Endothelial cell of umbilical vein (primary cell): ENCODE data around the gene RUNDC3A. TPM values are rescaled to one million over a fixed set of nuclear protein-coding genes. Genes with fewer than 3 reads are reported as not detected.

Experiments used
- BruUV-seq: library from RNA; stranded (reverse); fragments of 400-500 nt; replicated peaks from 2 replicates; lab custom pipeline; 2021; lab: Mats Ljungman, UMichigan
- CTCF ChIA-PET: fragments of 300-600, 350-600 bp; sonication (Branson Sonifier 250); formaldehyde crosslinking; loops from one replicate; lab custom pipeline; 2021; ENCODE audit warnings: antibody characterized with exemption, inconsistent platforms; lab: Charles Lee
- POLR2A ChIA-PET: fragments of 300-600, 350-600 bp; sonication (Branson Sonifier 250); formaldehyde crosslinking; loops from one replicate; lab custom pipeline; 2021; ENCODE audit warnings: antibody characterized with exemption, inconsistent platforms; lab: Charles Lee
- DNase-seq: peaks from one replicate; pipeline ENCODE4 v3.0.0-alpha.2; 2011; ENCODE audit warnings: low read depth, low spot score
- FAIRE-seq: peaks from 2 replicates; lab custom pipeline; 2011; peaks lifted over from hg19 to GRCh38; lab: Jason Lieb, UNC
- H2AFZ ChIP-seq: 2 replicates; pipeline ENCODE4 v1.6.0; 2012; ENCODE audit warnings: low read depth, low read length, control low read depth, inconsistent platforms
- H3K27ac ChIP-seq: 2 replicates; pipeline ENCODE4 v1.5.1; 2011; ENCODE audit warnings: low read depth, mild to moderate bottlenecking, control low read depth, low read length, moderate library complexity; ENCODE audit not compliant: insufficient read depth
- H3K27me3 ChIP-seq, 2 experiments: 2 replicates each; pipeline versions ENCODE4 v1.6.0 to v1.6.1; 2011; ENCODE audit warnings: low read length in 2 of 2, mixed read lengths in 1 of 2; ENCODE audit not compliant: control insufficient read depth in 2 of 2, insufficient read depth in 2 of 2
- H3K36me3 ChIP-seq, 2 experiments: 2 replicates in 1 of 2; 3 replicates in 1 of 2; pipeline ENCODE4 v1.5.1; 2011; ENCODE audit warnings: low read length in 2 of 2, mild to moderate bottlenecking in 1 of 2, moderate library complexity in 1 of 2; ENCODE audit not compliant: control insufficient read depth in 2 of 2, insufficient read depth in 2 of 2; ENCODE audit errors: extremely low read depth in 1 of 2
- H3K4me1 ChIP-seq: 3 replicates; pipeline ENCODE4 v1.5.1; 2011; ENCODE audit warnings: mild to moderate bottlenecking, low read length; ENCODE audit not compliant: control insufficient read depth, insufficient read depth; ENCODE audit errors: extremely low read depth
- H3K4me2 ChIP-seq: 2 replicates; pipeline ENCODE4 v1.6.1; 2011; ENCODE audit warnings: low read length, control low read depth, mixed read lengths; ENCODE audit not compliant: insufficient read depth
- H3K4me3 ChIP-seq, 3 experiments: fragments of 200-600 bp in 1 of 3; sonication (generic), shearing (Covaris generic) in 1 of 3; replicated peaks in 1 of 3; 2 replicates each; pipeline ENCODE4 v1.5.1; 2011 to 2016; ENCODE audit warnings: control low read depth in 3 of 3, low read length in 3 of 3, mild to moderate bottlenecking in 2 of 3, inconsistent platforms in 1 of 3, low read depth in 1 of 3, moderate library complexity in 1 of 3; ENCODE audit not compliant: insufficient read depth in 1 of 3
- H3K79me2 ChIP-seq: 2 replicates; pipeline ENCODE4 v1.6.0; 2012; ENCODE audit warnings: low read length, inconsistent platforms; ENCODE audit not compliant: control insufficient read depth, insufficient read depth
- H3K9ac ChIP-seq: replicated peaks from 2 replicates; pipeline ENCODE3; 2011; ENCODE audit warnings: low read length, control low read depth; ENCODE audit not compliant: insufficient read depth; ENCODE audit errors: extremely low read depth
- H3K9me1 ChIP-seq: replicated peaks from 3 replicates; pipeline ENCODE4 v1.6.0; 2011; ENCODE audit warnings: mild to moderate bottlenecking, low read length; ENCODE audit not compliant: control insufficient read depth, insufficient read depth; ENCODE audit errors: extremely low read depth
- H3K9me3 ChIP-seq: replicated peaks from 2 replicates; pipeline ENCODE4 v1.5.1; 2012; ENCODE audit warnings: low read length, inconsistent platforms; ENCODE audit not compliant: control insufficient read depth, insufficient read depth
- H4K20me1 ChIP-seq: replicated peaks from 2 replicates; pipeline ENCODE3; 2011; ENCODE audit warnings: mild to moderate bottlenecking, low read length; ENCODE audit not compliant: control insufficient read depth, insufficient read depth; ENCODE audit errors: extremely low read depth
- FOS ChIP-seq: IDR thresholded peaks from 2 replicates; pipeline ENCODE4 v1.6.1; 2011; ENCODE audit warnings: mild to moderate bottlenecking, low read length, moderate library complexity, borderline replicate concordance; ENCODE audit not compliant: insufficient read depth
- GATA2 ChIP-seq: IDR thresholded peaks from 2 replicates; pipeline ENCODE4 v1.7.0; 2011; ENCODE audit warnings: low read depth, mild to moderate bottlenecking, moderate library complexity, mixed read lengths, low read length; ENCODE audit not compliant: insufficient read length, insufficient read depth
- JUN ChIP-seq: IDR thresholded peaks from 2 replicates; pipeline ENCODE4 v1.6.1; 2011; ENCODE audit warnings: borderline replicate concordance, low read depth; ENCODE audit not compliant: insufficient read length, insufficient read depth
- MYC ChIP-seq: IDR thresholded peaks from one replicate; pipeline ENCODE4 v1.6.1; 2011; ENCODE audit warnings: mild to moderate bottlenecking, low read depth, low read length
- POLR2AphosphoS5 ChIP-seq: IDR thresholded peaks from 2 replicates; pipeline ENCODE4 v1.6.1; 2012; ENCODE audit warnings: low read depth, mild to moderate bottlenecking, control low read depth, low read length, moderate library complexity; ENCODE audit not compliant: insufficient read depth
- dilution Hi-C: fragments of 300-500 bp; cut with MboI; formaldehyde crosslinking; loops from one replicate; pipeline ENCODE4 v1.15.0; 2019; ENCODE audit warnings: low sequenced_read_pairs; ENCODE audit not compliant: extremely low pct_ligation_motif_present
- intact Hi-C: fragments of 100-400 bp; cut with micrococcal nuclease; formaldehyde crosslinking; loops from one replicate; pipeline ENCODE4 v1.10.0; 2022
- polyA plus RNA-seq, 4 experiments: library from polyadenylated mRNA; depleted of rRNA in 3 of 4; stranded (reverse) in 3 of 4; unstranded in 1 of 4; fragments of >200 nt; gene quantifications; 2 replicates each; pipeline versions ENCODE4 v1.2.1 to v1.2.3, GENCODE V29; 2011 to 2012; ENCODE audit warnings: missing spikeins in 1 of 4
- total RNA-seq: library from RNA; stranded (reverse); gene quantifications from 2 replicates; pipeline ENCODE4 v1.2.3, GENCODE V29; 2021
- TF ChIP-seq, protein P1 (sequence below), 2 donors: IDR thresholded peaks; 1 replicate in 1 of 2; 2 replicates in 1 of 2; pipeline ENCODE4 v1.5.1; 2011; ENCODE audit warnings: low read length in 2 of 2, mild to moderate bottlenecking in 2 of 2, moderate library complexity in 2 of 2, control low read depth in 1 of 2, inconsistent platforms in 1 of 2, low read depth in 1 of 2; ENCODE audit not compliant: insufficient read depth in 1 of 2; ENCODE audit errors: extremely low read depth in 1 of 2

Gene RUNDC3A
- total and polyA plus RNA-seq, 2 donors (not counting 3 experiments of a cell fraction or from before 2014, with no cell fraction given), result 0.12 TPM; not detected in 1

DNA sequence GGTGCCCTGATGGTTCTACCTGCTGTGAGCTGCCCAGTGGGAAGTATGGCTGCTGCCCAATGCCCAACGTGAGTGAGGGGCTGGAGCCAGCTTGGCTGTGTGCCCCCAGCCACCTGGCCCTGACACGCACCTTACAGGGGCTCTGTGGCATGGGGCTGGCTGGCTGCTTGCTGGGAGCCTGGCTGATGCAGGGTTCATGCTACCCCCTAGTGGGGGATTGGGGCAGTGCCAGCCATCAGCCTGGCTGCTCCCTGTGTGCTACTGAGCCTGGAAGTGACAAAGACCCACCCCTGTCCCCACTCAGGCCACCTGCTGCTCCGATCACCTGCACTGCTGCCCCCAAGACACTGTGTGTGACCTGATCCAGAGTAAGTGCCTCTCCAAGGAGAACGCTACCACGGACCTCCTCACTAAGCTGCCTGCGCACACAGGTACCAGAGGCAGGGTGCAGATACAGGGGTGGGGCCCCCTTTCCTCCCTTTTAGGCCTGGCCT, 42.4 kb downstream of the RUNDC3A start:
- Histone ChIP-seq H3K4me1 (no peaks in the 10 kb centered on the region), H3K4me3 (no peak overlapping the region), H3K9me3 (no peaks in the 10 kb centered on the region), H2AFZ (no peak overlapping the region), H3K27ac (no peak overlapping the region), H3K9ac (no peak overlapping the region), H3K9me1 (no peaks in the 10 kb centered on the region), H3K4me2 (no peak overlapping the region), H3K27me3 (no peaks in the 10 kb centered on the region), H3K79me2 (peaks cover 2% of the 10 kb centered on the region), H3K36me3 (peaks cover 6 to 41% of the 10 kb centered on the region in 2 experiments), H4K20me1 (no peaks in the 10 kb centered on the region)
- CTCF ChIA-PET, result interaction anchor here (0.6 to 3.5 kb wide), 13 partner anchors 13 to 173 kb away, joined by 3 to 39 read pairs (median 5); partner anchors contain the start of gene FAM171A2
- no TSS peak for BruUV-seq
- POLR2A ChIA-PET, result no interaction called here
- intact Hi-C loops, result loop anchor here (1.0 kb wide), 1 partner anchor 140 kb away; no protein-coding TSS in a partner anchor
- dilution Hi-C loops, result no loop called here
- no peak for TF ChIP-seq MYC
- TF ChIP-seq, protein P1, sequence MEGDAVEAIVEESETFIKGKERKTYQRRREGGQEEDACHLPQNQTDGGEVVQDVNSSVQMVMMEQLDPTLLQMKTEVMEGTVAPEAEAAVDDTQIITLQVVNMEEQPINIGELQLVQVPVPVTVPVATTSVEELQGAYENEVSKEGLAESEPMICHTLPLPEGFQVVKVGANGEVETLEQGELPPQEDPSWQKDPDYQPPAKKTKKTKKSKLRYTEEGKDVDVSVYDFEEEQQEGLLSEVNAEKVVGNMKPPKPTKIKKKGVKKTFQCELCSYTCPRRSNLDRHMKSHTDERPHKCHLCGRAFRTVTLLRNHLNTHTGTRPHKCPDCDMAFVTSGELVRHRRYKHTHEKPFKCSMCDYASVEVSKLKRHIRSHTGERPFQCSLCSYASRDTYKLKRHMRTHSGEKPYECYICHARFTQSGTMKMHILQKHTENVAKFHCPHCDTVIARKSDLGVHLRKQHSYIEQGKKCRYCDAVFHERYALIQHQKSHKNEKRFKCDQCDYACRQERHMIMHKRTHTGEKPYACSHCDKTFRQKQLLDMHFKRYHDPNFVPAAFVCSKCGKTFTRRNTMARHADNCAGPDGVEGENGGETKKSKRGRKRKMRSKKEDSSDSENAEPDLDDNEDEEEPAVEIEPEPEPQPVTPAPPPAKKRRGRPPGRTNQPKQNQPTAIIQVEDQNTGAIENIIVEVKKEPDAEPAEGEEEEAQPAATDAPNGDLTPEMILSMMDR (IDR thresholded peaks at IDR 0.05; ENCODE audit: extremely low read depth in 1 of 2, insufficient read depth in 1 of 2, low read depth in 1 of 2, low read length in 2 of 2), result peak; percentile 64 to 95
- TF ChIP-seq JUN, result no peak
- no peak for TF ChIP-seq POLR2AphosphoS5
- DNase-seq, result peak; percentile 64
- FAIRE-seq, result peak; percentile 87

DNA sequence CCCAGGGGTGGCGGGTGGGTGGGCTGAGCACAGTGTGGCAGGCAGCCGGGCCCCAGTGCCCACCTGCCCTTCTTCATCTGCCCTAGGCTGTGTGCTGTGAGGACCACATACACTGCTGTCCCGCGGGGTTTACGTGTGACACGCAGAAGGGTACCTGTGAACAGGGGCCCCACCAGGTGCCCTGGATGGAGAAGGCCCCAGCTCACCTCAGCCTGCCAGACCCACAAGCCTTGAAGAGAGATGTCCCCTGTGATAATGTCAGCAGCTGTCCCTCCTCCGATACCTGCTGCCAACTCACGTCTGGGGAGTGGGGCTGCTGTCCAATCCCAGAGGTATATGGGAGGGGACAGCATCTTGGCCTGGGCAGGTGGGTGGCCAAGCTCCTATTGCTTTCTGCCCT, 43.1 kb downstream of the RUNDC3A start:
- dilution Hi-C loops (no loop called here), intact Hi-C loops (no loop called here)
- TF ChIP-seq, protein P1 (IDR thresholded peaks at IDR 0.05; ENCODE audit: extremely low read depth in 1 of 2, insufficient read depth in 1 of 2, low read depth in 1 of 2, low read length in 2 of 2), result no peak
- TF ChIP-seq MYC (no peak), FOS (no peak), POLR2AphosphoS5 (no peak), GATA2 (no peak)
- no peaks in the 10 kb centered on the region for H3K79me2 ChIP-seq
- no peak for FAIRE-seq
- no peaks in the 10 kb centered on the region for H3K4me1 ChIP-seq
- H3K9me3 ChIP-seq, result no peaks in the 10 kb centered on the region
- H4K20me1 ChIP-seq, result no peaks in the 10 kb centered on the region
- BruUV-seq, result no TSS peak
- H3K27ac ChIP-seq, result no peak overlapping the region
- ChIA-PET CTCF (interaction anchor here (0.6 to 3.5 kb wide), 7 partner anchors 12 to 172 kb away, joined by 3 to 39 read pairs (median 8); partner anchors contain the start of gene FAM171A2), POLR2A (no interaction called here)
- no peak overlapping the region for H3K4me3 ChIP-seq
- DNase-seq, result no peak
- peaks cover 6 to 41% of the 10 kb centered on the region in 2 experiments for H3K36me3 ChIP-seq
- H3K9ac ChIP-seq, result no peak overlapping the region
- no peak overlapping the region for H2AFZ ChIP-seq
- H3K27me3 ChIP-seq, result no peaks in the 10 kb centered on the region
- no peaks in the 10 kb centered on the region for H3K9me1 ChIP-seq
- H3K4me2 ChIP-seq, result no peak overlapping the region
